GM18499 (cell line): ENCODE data around the gene INTS3.
"Not testable (repeated sequence)": the region's sequence is repeated elsewhere in the genome, so short reads cannot be mapped to it uniquely, and the experiment has no call there.

Experiments used
- ATAC-seq: cut with Tn5 transposase; IDR thresholded peaks from one replicate; pipeline ENCODE4 v1.9.1; 2021; ENCODE audit warnings: moderate number of reproducible peaks; ENCODE audit not compliant: insufficient read depth, unreplicated experiment

Gene INTS3

GRCh38 chr1:153750026-153750995 lies 22.5 kb downstream of the INTS3 start:
- ATAC-seq: no peak

- no peak for ATAC-seq
Measured at GRCh38 chr1:153752072-153752471, 24.2 kb downstream of the INTS3 start.

GRCh38 chr1:153752571-153753195 lies 24.8 kb downstream of the INTS3 start:
- ATAC-seq: no peak

GRCh38 chr1:153754266-153754665 lies 26.4 kb downstream of the INTS3 start:
- no peak for ATAC-seq

GRCh38 chr1:153760440-153760839 lies 32.6 kb downstream of the INTS3 start:
- ATAC-seq: no peak

- no peak for ATAC-seq
Measured at GRCh38 chr1:153763365-153764225, 35.7 kb downstream of the INTS3 start.

GRCh38 chr1:153764310-153764709 lies 36.5 kb downstream of the INTS3 start:
- ATAC-seq: no peak

GRCh38 chr1:153766663-153767062 lies 38.8 kb downstream of the INTS3 start:
- not testable (repeated sequence) for ATAC-seq

GRCh38 chr1:153767519-153767918 lies 39.7 kb downstream of the INTS3 start:
- no peak for ATAC-seq

GRCh38 chr1:153768316-153769181 lies 40.7 kb downstream of the INTS3 start:
- ATAC-seq: no peak

GRCh38 chr1:153769221-153769620 lies 41.4 kb downstream of the INTS3 start:
- no peak for ATAC-seq

GRCh38 chr1:153770797-153771196 lies 42.9 kb downstream of the INTS3 start:
- ATAC-seq: no peak

- ATAC-seq: no peak
Measured at GRCh38 chr1:153771261-153771660, 43.4 kb downstream of the INTS3 start.

- no peak for ATAC-seq
Measured at GRCh38 chr1:153771841-153772593, 44.2 kb downstream of the INTS3 start.

- ATAC-seq: no peak
Measured at GRCh38 chr1:153773096-153773921, 45.5 kb downstream of the INTS3 start.

GRCh38 chr1:153774026-153774595 lies 46.3 kb downstream of the INTS3 start:
- no peak for ATAC-seq

- ATAC-seq: no peak
Measured at GRCh38 chr1:153774780-153775457, 47.1 kb downstream of the INTS3 start, which contains the start of gene SLC27A3. Gene SLC27A3, plus strand, starts transcription at chr1:153775407. Its CDS starts 91 bp downstream, at chr1:153775498.
